Parathyroid adenoma (tissue), 2 donors: ENCODE measurements around the gene GALNT17.

Experiments
- H2AFZ ChIP-seq: fragments of 300-600 bp; sonication (generic); one replicate; pipeline ENCODE4 v1.7.0; 2017; ENCODE audit warnings: antibody characterized with exemption, mild to moderate bottlenecking
- H3K27ac ChIP-seq: fragments of 300-600 bp; sonication (generic); one replicate; pipeline ENCODE4 v1.7.0; 2017
- H3K27me3 ChIP-seq: fragments of 300-600 bp; sonication (generic); one replicate; pipeline ENCODE4 v1.7.0; 2017; ENCODE audit warnings: low read length; ENCODE audit not compliant: control insufficient read depth, insufficient read depth
- H3K36me3 ChIP-seq: fragments of 300-600 bp; sonication (generic); one replicate; pipeline ENCODE4 v1.7.0; 2017; ENCODE audit warnings: low read length; ENCODE audit not compliant: control insufficient read depth, insufficient read depth
- H3K4me1 ChIP-seq: fragments of 300-600 bp; sonication (generic); one replicate; pipeline ENCODE4 v1.7.0; 2017; ENCODE audit warnings: control low read depth
- H3K4me2 ChIP-seq: fragments of 300-600 bp; sonication (generic); one replicate; pipeline ENCODE4 v1.7.0; 2017; ENCODE audit warnings: low read length
- H3K4me3 ChIP-seq: fragments of 300-600 bp; sonication (generic); one replicate; pipeline ENCODE4 v1.7.0; 2017; ENCODE audit warnings: low read depth, low read length
- H3K79me2 ChIP-seq: fragments of 300-600 bp; sonication (generic); one replicate; pipeline ENCODE4 v1.7.0; 2017; ENCODE audit warnings: control low read depth
- H3K9ac ChIP-seq: fragments of 300-600 bp; sonication (generic); one replicate; pipeline ENCODE4 v1.7.0; 2017; ENCODE audit warnings: mild to moderate bottlenecking
- H3K9me3 ChIP-seq: fragments of 300-600 bp; sonication (generic); one replicate; pipeline ENCODE4 v1.7.0; 2017; ENCODE audit warnings: low read length; ENCODE audit not compliant: control insufficient read depth
- TF ChIP-seq, protein P1 (sequence below): fragments of 300-600 bp; sonication (generic); IDR thresholded peaks from one replicate; pipeline ENCODE4 v1.7.0; 2017; ENCODE audit warnings: antibody characterized with exemption, mild to moderate bottlenecking
- donor health status: primary hyperparathyroidism.

Gene GALNT17

DNA sequence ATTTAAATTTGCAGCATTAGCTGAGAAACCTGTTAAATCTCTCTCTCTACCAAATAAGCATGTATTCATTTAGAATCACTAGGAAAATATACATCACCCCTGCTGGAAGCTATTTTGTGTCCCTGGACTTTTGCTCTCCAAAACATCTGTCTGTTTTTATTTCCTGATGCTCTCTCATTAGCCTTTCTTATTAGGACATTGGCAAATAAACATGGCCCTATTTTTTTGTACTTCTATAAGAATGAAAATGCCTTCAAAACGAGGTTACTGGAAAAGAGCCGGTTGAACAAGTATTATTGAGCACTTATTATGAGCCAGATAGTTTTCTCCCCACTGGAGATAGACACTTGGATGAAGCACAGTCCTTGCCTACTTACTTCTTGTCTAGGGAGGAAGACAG lies 206.9 kb downstream of the GALNT17 start:
- H3K79me2 ChIP-seq: no peaks in the 10 kb centered on the region
- no peak overlapping the region for H3K9ac ChIP-seq
- H2AFZ ChIP-seq: no peak overlapping the region
- no peak overlapping the region for H3K27ac ChIP-seq
- H3K36me3 ChIP-seq: no peaks in the 10 kb centered on the region
- H3K9me3 ChIP-seq: no peaks in the 10 kb centered on the region
- H3K4me3 ChIP-seq: no peak overlapping the region
- H3K4me2 ChIP-seq: no peak overlapping the region
- no peaks in the 10 kb centered on the region for H3K27me3 ChIP-seq
- TF ChIP-seq, protein P1, sequence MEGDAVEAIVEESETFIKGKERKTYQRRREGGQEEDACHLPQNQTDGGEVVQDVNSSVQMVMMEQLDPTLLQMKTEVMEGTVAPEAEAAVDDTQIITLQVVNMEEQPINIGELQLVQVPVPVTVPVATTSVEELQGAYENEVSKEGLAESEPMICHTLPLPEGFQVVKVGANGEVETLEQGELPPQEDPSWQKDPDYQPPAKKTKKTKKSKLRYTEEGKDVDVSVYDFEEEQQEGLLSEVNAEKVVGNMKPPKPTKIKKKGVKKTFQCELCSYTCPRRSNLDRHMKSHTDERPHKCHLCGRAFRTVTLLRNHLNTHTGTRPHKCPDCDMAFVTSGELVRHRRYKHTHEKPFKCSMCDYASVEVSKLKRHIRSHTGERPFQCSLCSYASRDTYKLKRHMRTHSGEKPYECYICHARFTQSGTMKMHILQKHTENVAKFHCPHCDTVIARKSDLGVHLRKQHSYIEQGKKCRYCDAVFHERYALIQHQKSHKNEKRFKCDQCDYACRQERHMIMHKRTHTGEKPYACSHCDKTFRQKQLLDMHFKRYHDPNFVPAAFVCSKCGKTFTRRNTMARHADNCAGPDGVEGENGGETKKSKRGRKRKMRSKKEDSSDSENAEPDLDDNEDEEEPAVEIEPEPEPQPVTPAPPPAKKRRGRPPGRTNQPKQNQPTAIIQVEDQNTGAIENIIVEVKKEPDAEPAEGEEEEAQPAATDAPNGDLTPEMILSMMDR: no peak
- H3K4me1 ChIP-seq: no peaks in the 10 kb centered on the region

DNA sequence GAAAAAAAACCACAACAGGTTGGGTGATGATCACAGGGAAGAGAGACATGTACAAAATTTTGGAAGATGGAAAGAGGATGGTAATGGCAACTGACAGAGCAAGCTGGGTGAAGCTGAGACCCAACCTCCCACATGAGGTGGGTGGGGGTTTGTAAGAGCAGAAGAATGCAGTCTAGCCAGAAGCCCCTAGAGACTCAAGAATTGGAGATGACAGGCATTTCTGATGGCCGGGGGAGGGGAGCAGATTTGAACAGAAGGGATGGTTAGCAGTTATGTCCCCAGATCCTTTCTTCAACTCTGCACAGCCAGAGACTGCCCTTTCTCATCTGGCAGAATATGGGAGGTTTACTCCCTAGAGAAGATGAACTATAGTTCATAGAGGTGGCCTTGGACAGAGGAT lies 208.0 kb downstream of the GALNT17 start:
- H3K4me1 ChIP-seq: no peaks in the 10 kb centered on the region
- no peak overlapping the region for H3K9ac ChIP-seq
- H3K4me2 ChIP-seq: no peak overlapping the region
- H3K9me3 ChIP-seq: no peaks in the 10 kb centered on the region
- H2AFZ ChIP-seq: no peak overlapping the region
- no peak overlapping the region for H3K4me3 ChIP-seq
- TF ChIP-seq, protein P1: no peak
- H3K27me3 ChIP-seq: no peaks in the 10 kb centered on the region
- H3K36me3 ChIP-seq: no peaks in the 10 kb centered on the region
- H3K27ac ChIP-seq: no peak overlapping the region
- no peaks in the 10 kb centered on the region for H3K79me2 ChIP-seq

DNA sequence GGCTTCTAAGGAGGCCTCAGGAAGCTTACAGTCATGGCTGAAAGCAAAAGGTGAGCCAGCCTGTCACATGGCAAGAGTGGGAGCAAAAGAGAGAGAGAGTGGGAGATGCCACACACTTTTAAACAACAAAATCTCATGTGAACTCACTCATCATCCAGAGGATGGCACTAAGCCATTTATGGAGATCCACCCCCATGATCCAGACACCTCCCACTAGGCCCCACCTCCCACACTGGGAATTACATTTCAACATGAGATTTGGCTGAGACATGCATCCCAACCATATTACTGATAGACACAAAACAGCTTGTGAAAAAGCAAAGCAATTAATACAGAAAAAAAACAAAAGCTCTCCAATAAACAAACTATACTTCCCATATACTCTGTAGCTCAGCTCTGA lies 210.3 kb downstream of the GALNT17 start:
- H3K27ac ChIP-seq: no peak overlapping the region
- no peak overlapping the region for H3K9ac ChIP-seq
- no peaks in the 10 kb centered on the region for H3K36me3 ChIP-seq
- H3K27me3 ChIP-seq: no peaks in the 10 kb centered on the region
- no peak overlapping the region for H3K4me2 ChIP-seq
- no peaks in the 10 kb centered on the region for H3K4me1 ChIP-seq
- TF ChIP-seq, protein P1: no peak
- no peak overlapping the region for H3K4me3 ChIP-seq
- H3K9me3 ChIP-seq: no peaks in the 10 kb centered on the region
- no peak overlapping the region for H2AFZ ChIP-seq
- no peaks in the 10 kb centered on the region for H3K79me2 ChIP-seq

DNA sequence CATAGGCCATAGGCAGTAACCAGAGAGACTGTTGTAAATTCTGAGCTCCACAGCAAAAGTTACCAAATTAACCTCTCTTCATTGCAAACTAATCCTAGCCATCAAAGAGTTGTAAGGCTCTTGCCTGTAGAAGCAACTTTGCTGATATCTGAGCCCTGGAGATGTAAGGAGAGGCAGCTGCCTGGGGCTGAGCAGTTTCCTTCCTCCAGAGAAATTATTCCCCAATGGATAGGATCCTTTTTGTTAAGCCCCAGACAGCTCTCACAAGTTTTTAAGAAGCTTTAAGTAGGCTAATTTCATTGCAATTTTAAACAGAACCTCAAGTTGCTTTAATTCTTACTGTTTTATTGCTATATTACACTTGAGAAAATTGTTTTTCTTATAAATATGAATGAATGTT lies 211.1 kb downstream of the GALNT17 start:
- TF ChIP-seq, protein P1: no peak
- Histone ChIP-seq H3K27me3 (no peaks in the 10 kb centered on the region), H2AFZ (no peak overlapping the region), H3K9ac (no peak overlapping the region), H3K27ac (no peak overlapping the region), H3K36me3 (no peaks in the 10 kb centered on the region), H3K4me1 (no peaks in the 10 kb centered on the region), H3K4me2 (no peak overlapping the region), H3K9me3 (no peaks in the 10 kb centered on the region), H3K79me2 (no peaks in the 10 kb centered on the region), H3K4me3 (no peak overlapping the region)

DNA sequence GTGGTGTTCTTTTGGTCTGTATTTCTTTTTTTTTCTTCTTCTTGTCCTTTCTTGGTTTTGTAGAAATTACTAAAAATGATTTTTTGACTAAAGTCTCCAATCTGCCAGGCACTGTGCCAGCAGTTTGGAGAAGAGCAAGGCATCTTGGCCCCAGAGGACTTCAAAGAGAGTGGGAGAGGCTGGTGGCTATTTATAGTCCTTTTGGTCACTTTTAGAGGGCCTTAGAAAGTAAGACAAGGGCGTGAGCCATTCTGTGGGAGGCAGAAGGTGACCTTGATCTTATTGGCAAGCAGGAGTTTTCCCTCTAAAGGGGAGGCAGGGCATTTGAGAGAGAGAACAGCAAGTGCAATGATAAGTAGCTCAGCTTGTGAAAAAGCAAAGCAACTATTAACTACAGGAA lies 211.9 kb downstream of the GALNT17 start:
- Histone ChIP-seq H3K9me3 (no peaks in the 10 kb centered on the region), H2AFZ (no peak overlapping the region), H3K36me3 (no peaks in the 10 kb centered on the region), H3K4me2 (no peak overlapping the region), H3K4me1 (no peaks in the 10 kb centered on the region), H3K9ac (no peak overlapping the region), H3K79me2 (no peaks in the 10 kb centered on the region), H3K27me3 (no peaks in the 10 kb centered on the region), H3K27ac (no peak overlapping the region), H3K4me3 (no peak overlapping the region)
- TF ChIP-seq, protein P1: no peak
